Measurements from ENCODE around the gene CEP295NL.
"Not testable (repeated sequence)": the region's sequence is repeated elsewhere in the genome, so short reads cannot be mapped to it uniquely, and the experiment has no call there.

The CEP295NL gene

GRCh38 chr17:78878871-78879527 is 24.0 kb downstream of the CEP295NL start:
- no peak for TF ChIP-seq ZNF274 (IDR thresholded peaks at IDR 0.05; ENCODE audit: low read depth, low read length)
- no peak overlapping the region for H3K4me3 ChIP-seq (ENCODE audit: low read length)

DNA sequence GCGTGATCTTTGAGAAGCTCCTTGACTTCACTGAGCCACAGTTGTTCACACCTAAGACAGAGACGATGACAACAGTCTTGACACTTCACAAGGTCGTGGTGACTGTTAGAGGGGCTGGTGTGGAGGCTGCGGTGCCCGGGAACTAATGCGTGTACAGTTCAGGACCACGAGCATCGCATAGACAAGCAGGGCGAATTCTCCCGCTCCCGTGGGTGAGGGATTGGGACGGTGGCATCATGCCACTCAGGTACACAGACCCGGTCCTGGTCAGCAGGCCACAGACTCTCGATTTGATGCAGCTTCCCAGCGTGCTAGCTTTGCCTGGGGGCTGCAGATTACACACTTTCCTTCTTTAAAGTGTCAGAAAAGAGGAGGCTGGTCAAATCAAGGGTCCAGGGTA is 24.7 kb downstream of the CEP295NL start:
- H3K4me3 ChIP-seq (ENCODE audit: low read length), result no peak overlapping the region
- no peak for TF ChIP-seq ZNF274 (IDR thresholded peaks at IDR 0.05; ENCODE audit: low read depth, low read length)

GRCh38 chr17:78876954-78877517 is 26.0 kb downstream of the CEP295NL start:
- not testable (repeated sequence) for H3K4me3 ChIP-seq (ENCODE audit: low read length)

GRCh38 chr17:78876094-78876597 is 26.9 kb downstream of the CEP295NL start:
- no peak overlapping the region for H3K4me3 ChIP-seq (ENCODE audit: low read length)
- no peak for TF ChIP-seq ZNF274 (IDR thresholded peaks at IDR 0.05; ENCODE audit: low read depth, low read length)

GRCh38 chr17:78875363-78876093 is 27.5 kb downstream of the CEP295NL start:
- no peak overlapping the region for H3K4me3 ChIP-seq (ENCODE audit: low read length)
- no peak for TF ChIP-seq ZNF274 (IDR thresholded peaks at IDR 0.05; ENCODE audit: low read depth, low read length)

GRCh38 chr17:78873519-78874340 is 29.3 kb downstream of the CEP295NL start:
- TF ChIP-seq ZNF274 (IDR thresholded peaks at IDR 0.05; ENCODE audit: low read depth, low read length), result no peak
- H3K4me3 ChIP-seq (ENCODE audit: low read length), result no peak overlapping the region

DNA sequence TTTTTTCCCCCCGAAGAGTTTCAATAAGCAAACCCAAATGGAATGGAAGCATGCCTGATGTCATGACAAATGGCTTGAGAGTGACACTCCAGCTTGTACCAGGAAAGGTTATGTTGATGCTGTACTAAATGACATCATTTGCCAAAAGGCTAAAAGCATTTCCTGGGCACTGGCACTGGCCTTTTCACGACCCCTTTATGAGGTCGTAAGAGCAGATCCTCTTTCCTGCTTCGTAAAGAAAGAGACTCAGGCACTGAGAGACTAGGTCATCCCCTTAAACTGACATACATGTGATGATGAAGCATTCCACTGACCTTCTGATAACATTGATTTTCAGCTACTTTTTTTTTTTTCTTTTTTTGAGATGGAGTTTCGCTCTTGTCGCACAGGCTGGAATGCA is 30.5 kb downstream of the CEP295NL start:
- no peak for TF ChIP-seq ZNF274 (IDR thresholded peaks at IDR 0.05; ENCODE audit: low read depth, low read length)

DNA sequence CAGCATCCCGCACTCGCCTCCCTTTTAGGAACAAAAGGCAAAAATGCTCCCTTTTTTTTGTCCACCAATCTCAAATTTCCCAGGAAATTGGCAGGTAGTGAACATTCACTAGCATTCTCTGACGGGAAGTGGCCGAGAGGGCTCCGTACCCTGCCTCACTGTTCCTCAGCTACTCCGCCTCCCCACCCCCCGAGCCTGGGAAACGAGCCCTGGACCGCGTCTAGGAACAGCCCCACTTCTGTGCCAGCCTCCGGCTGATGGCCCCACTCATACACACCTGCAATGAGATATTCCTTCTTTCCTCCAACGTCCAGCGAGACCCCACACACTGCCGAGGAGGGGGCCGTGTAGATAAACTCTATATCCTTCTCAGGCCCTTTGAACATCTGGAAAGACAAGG is 32.4 kb downstream of the CEP295NL start:
- no peak for TF ChIP-seq ZNF274 (IDR thresholded peaks at IDR 0.05; ENCODE audit: low read depth, low read length)
- H3K4me3 ChIP-seq (ENCODE audit: low read length), result no peak overlapping the region

More for the DNA sequence above, 30.5 kb downstream of the CEP295NL start:
- H3K4me3 ChIP-seq (ENCODE audit: low read length), result no peak overlapping the region

DNA sequence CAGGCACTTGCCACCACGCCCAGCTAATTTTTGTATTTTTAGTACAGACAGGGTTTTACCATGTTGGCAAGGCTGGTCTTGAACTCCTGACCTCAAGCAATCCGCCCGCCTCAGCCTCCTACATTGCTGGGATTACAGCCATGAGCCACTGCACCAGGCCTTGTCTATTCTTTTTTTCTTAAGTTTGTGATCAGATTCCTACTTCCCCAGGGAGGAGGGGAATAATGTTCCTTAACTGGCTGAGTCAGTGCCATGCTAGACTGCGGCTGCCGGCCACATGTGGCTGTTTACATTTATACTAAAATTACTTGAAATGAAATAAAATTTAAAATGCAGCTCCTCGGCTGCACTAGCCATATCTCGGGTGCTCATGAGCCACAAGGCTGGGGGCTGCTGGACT is 34.6 kb downstream of the CEP295NL start:
- H3K4me3 ChIP-seq (ENCODE audit: low read length), result no peak overlapping the region
- no peak for TF ChIP-seq ZNF274 (IDR thresholded peaks at IDR 0.05; ENCODE audit: low read depth, low read length)

DNA sequence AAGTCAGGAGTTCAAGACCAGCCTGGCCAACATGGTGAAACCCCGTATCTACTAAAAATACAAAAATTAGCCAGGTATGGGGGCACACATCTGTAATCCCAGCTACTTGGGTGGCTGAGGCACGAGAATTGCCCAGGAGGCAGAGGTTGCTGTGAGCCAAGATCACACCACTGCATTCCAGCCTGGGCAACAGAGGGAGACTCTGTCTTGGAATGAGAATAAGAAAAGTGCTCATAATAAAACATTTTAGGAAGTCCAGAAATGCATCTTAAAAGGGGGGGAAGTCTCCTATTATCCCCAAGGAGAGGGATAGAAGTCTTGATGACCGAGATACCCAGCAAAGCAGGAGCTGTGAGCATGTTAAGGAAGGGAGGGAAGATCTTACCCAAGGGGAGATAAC is 36.0 kb downstream of the CEP295NL start:
- H3K4me3 ChIP-seq (ENCODE audit: low read length), result not testable (repeated sequence)

GRCh38 chr17:78865682-78866390 is 37.2 kb downstream of the CEP295NL start:
- TF ChIP-seq ZNF274 (IDR thresholded peaks at IDR 0.05; ENCODE audit: low read depth, low read length), result no peak
- H3K4me3 ChIP-seq (ENCODE audit: low read length), result no peak overlapping the region

DNA sequence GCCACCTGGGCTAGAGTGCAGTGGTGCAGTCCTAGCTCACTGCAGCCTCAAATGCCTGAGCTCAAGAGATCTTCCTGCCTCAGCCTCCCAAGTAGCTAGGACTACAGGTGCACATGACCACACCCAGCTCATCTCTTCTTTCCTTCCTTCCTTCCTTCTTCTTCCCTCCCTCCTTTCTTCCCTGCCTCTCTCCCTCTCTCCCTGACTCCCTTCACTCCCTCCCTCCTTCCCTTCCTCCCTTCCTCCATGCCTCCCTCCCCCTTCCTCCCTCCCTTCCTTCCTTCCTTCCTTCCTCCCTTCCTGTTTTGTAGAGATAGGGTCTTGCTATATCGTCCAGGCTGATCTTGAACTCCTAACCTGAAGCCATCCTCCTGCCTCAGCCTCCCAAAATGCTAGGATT is 38.9 kb downstream of the CEP295NL start:
- TF ChIP-seq ZNF274 (IDR thresholded peaks at IDR 0.05; ENCODE audit: low read depth, low read length), result no peak
- H3K4me3 ChIP-seq (ENCODE audit: low read length), result no peak overlapping the region

- no peak for TF ChIP-seq ZNF274 (IDR thresholded peaks at IDR 0.05; ENCODE audit: low read depth, low read length)
- no peak overlapping the region for H3K4me3 ChIP-seq (ENCODE audit: low read length)
Observed at GRCh38 chr17:78862073-78863023, 40.7 kb downstream of the CEP295NL start.

All from GM08714 (cell line).